ENCODE data around the gene SARS2.
"Not testable (repeated sequence)": the region's sequence is repeated elsewhere in the genome, so short reads cannot be mapped to it uniquely, and the experiment has no call there.

DNA sequence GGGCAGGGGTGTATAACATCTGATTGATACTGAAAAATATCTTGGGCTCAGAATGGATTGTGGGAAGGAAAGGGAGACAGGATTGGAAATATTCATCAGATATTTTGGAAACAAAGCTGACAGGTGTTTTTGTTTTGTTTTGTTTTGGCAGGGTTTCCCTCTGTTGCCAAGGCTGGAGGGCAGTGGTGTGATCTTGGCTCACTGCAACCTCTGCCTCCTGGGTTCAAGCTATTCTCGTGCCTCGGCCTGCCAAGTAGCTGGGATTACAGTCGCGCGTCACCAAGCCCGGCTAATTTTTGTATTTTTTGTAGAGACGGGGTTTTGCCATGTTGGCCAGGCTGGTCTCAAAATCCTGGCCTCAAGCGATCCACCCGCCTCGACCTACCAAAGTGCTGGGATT lies 57.2 kb downstream of the SARS2 start:
- not testable (repeated sequence) for TF ChIP-seq CTCF (conservative IDR thresholded peaks at IDR 0.05; ENCODE audit: low read length); EZH2phosphoT487 (IDR thresholded peaks at IDR 0.05; ENCODE audit: borderline replicate concordance)

Data from Loucy (cell line).